ENCODE data around the gene RIPPLY3. TPM values are rescaled to one million over a fixed set of nuclear protein-coding genes. Genes with fewer than 3 reads are reported as not detected.

The RIPPLY3 gene
- total RNA-seq, 2 experiments from 2014 or later, result not detected

- Histone ChIP-seq H3K4me2 (ENCODE audit: low read length) (no peak overlapping the region), H3K79me2 (ENCODE audit: insufficient read depth, low read depth, low read length) (no peaks in the 10 kb centered on the region), H3K4me3 (ENCODE audit: low read depth, low read length, poor library complexity, severe bottlenecking) (no peak overlapping the region), H3K9me2 (ENCODE audit: insufficient read depth, low read length) (no peaks in the 10 kb centered on the region), H4K20me1 (ENCODE audit: insufficient read depth, low read length) (no peaks in the 10 kb centered on the region), H3K27ac (ENCODE audit: low read depth, low read length, poor library complexity, severe bottlenecking) (no peak overlapping the region), H3K9me3 (ENCODE audit: low read length) (no peaks in the 10 kb centered on the region), H3K4me1 (ENCODE audit: insufficient read depth, low read length, poor library complexity, severe bottlenecking) (no peaks in the 10 kb centered on the region), H3K36me3 (ENCODE audit: insufficient read depth, low read length) (no peaks in the 10 kb centered on the region), H2AFZ (ENCODE audit: low read length) (no peak overlapping the region)
- DNase-seq (ENCODE audit: low spot score), result no peak
- TF ChIP-seq EZH2phosphoT487 (IDR thresholded peaks at IDR 0.05; ENCODE audit: borderline replicate concordance, low read depth, low read length) (no peak), CTCF (conservative IDR thresholded peaks at IDR 0.05; ENCODE audit: low read length) (no peak)
- BruUV-seq (replicated peaks), result no TSS peak
- POLR2A ChIA-PET, result no interaction called here
- CTCF ChIA-PET (ENCODE audit: unreplicated experiment), result no interaction called here
- intact Hi-C loops (cut with micrococcal nuclease; ENCODE audit: unreplicated experiment), result no loop called here
Measured at GRCh38 chr21:37028570-37028969, 22.1 kb downstream of the RIPPLY3 start.

GRCh38 chr21:37030864-37031263, 24.4 kb downstream of the RIPPLY3 start:
- Histone ChIP-seq H4K20me1 (ENCODE audit: insufficient read depth, low read length) (no peaks in the 10 kb centered on the region), H2AFZ (ENCODE audit: low read length) (no peak overlapping the region), H3K4me1 (ENCODE audit: insufficient read depth, low read length, poor library complexity, severe bottlenecking) (no peaks in the 10 kb centered on the region), H3K9me3 (ENCODE audit: low read length) (no peaks in the 10 kb centered on the region), H3K79me2 (ENCODE audit: insufficient read depth, low read depth, low read length) (no peaks in the 10 kb centered on the region), H3K36me3 (ENCODE audit: insufficient read depth, low read length) (no peaks in the 10 kb centered on the region), H3K9me2 (ENCODE audit: insufficient read depth, low read length) (no peaks in the 10 kb centered on the region), H3K4me3 (ENCODE audit: low read depth, low read length, poor library complexity, severe bottlenecking) (no peak overlapping the region), H3K4me2 (ENCODE audit: low read length) (no peak overlapping the region), H3K27ac (ENCODE audit: low read depth, low read length, poor library complexity, severe bottlenecking) (no peak overlapping the region)
- CTCF ChIA-PET (ENCODE audit: unreplicated experiment), result no interaction called here
- TF ChIP-seq EZH2phosphoT487 (IDR thresholded peaks at IDR 0.05; ENCODE audit: borderline replicate concordance, low read depth, low read length) (no peak), CTCF (conservative IDR thresholded peaks at IDR 0.05; ENCODE audit: low read length) (no peak)
- BruUV-seq (replicated peaks), result no TSS peak
- no peak for DNase-seq (ENCODE audit: low spot score)
- intact Hi-C loops (cut with micrococcal nuclease; ENCODE audit: unreplicated experiment), result no loop called here
- POLR2A ChIA-PET, result interaction anchor here (1.0 kb wide), 1 partner anchor 56 kb away, joined by 3 read pairs; no protein-coding TSS in a partner anchor

GRCh38 chr21:37032293-37032692, 25.8 kb downstream of the RIPPLY3 start:
- ChIA-PET CTCF (ENCODE audit: unreplicated experiment) (no interaction called here), POLR2A (interaction anchor here (0.7 kb wide), 1 partner anchor 168 kb away, joined by 3 read pairs; no protein-coding TSS in a partner anchor)
- H3K4me2 ChIP-seq (ENCODE audit: low read length), result no peak overlapping the region
- intact Hi-C loops (cut with micrococcal nuclease; ENCODE audit: unreplicated experiment), result no loop called here
- H4K20me1 ChIP-seq (ENCODE audit: insufficient read depth, low read length), result no peaks in the 10 kb centered on the region
- no peaks in the 10 kb centered on the region for H3K36me3 ChIP-seq (ENCODE audit: insufficient read depth, low read length)
- no peaks in the 10 kb centered on the region for H3K79me2 ChIP-seq (ENCODE audit: insufficient read depth, low read depth, low read length)
- H3K4me3 ChIP-seq (ENCODE audit: low read depth, low read length, poor library complexity, severe bottlenecking), result no peak overlapping the region
- no peak for TF ChIP-seq CTCF (conservative IDR thresholded peaks at IDR 0.05; ENCODE audit: low read length)
- TF ChIP-seq EZH2phosphoT487 (IDR thresholded peaks at IDR 0.05; ENCODE audit: borderline replicate concordance, low read depth, low read length), result no peak
- DNase-seq (ENCODE audit: low spot score), result no peak
- no peak overlapping the region for H2AFZ ChIP-seq (ENCODE audit: low read length)
- BruUV-seq (replicated peaks), result no TSS peak
- H3K27ac ChIP-seq (ENCODE audit: low read depth, low read length, poor library complexity, severe bottlenecking), result no peak overlapping the region
- H3K9me3 ChIP-seq (ENCODE audit: low read length), result no peaks in the 10 kb centered on the region
- H3K4me1 ChIP-seq (ENCODE audit: insufficient read depth, low read length, poor library complexity, severe bottlenecking), result no peaks in the 10 kb centered on the region
- no peaks in the 10 kb centered on the region for H3K9me2 ChIP-seq (ENCODE audit: insufficient read depth, low read length)
